ENCODE results near the gene RNF215.

Gene RNF215

GRCh38 chr22:30386960-30387827, at the start of gene RNF215:
TSS of gene RNF215 (minus strand) at chr22:30387411. CDS start at chr22:30387313, 98 bp downstream.
- DNase-seq, result peak; percentile 39

GRCh38 chr22:30436196-30436595, 49.0 kb upstream of the RNF215 start:
- no peak for DNase-seq

DNA sequence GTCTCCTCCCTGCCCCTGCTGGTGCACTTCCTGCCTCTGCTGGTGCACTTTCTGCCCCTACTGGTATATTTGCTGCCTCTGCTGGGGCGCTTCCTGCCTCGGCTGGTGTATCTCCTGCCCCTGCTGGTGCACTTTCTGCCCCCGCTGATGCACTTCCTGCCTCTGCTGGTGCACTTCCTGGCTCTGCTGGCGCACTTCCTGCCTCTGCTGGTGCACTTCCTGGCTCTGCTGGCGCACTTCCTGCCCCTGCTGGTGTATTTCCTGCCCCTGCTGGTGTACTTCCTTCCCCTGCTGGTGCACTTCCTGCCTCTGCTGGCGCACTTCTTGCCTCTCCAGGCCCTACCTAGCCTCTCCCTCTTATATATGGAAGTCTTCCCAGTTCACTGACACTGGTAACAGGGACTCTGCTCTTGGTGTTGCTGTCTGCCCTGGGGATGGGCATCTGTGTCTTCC, 48.5 kb upstream of the RNF215 start:
- DNase-seq, result no peak

- DNase-seq, result no peak
Observed at GRCh38 chr22:30434843-30435242, 47.6 kb upstream of the RNF215 start.

- DNase-seq, result no peak
Observed at GRCh38 chr22:30433773-30434172, 46.6 kb upstream of the RNF215 start.

- DNase-seq, result no peak
Observed at GRCh38 chr22:30433227-30433626, 46.0 kb upstream of the RNF215 start.

- no peak for DNase-seq
Observed at GRCh38 chr22:30432520-30432919, 45.3 kb upstream of the RNF215 start.

- no peak for DNase-seq
Observed at GRCh38 chr22:30432096-30432495, 44.9 kb upstream of the RNF215 start.

GRCh38 chr22:30430933-30431332, 43.7 kb upstream of the RNF215 start:
- no peak for DNase-seq

DNA sequence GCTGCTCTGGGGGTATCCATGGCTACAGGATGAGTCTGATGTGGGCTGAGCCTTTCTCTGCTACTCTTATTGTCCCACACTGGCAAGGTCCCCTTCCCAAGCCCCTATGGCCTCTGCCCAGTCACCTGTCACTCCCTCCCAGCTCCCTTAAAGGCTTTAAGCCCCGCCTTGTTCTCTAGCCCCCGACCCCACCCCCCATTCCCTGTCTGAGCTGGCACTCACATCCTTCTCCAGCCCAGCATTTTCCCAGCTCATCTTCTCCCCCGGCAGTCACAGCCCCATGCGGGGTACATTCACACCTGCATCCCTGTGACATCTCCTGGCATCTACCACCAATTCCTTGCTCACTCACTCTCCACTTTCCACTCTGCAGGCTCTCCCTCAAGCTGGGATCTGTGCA, 42.7 kb upstream of the RNF215 start:
- no peak for DNase-seq

GRCh38 chr22:30427871-30428270, 40.7 kb upstream of the RNF215 start:
- no peak for DNase-seq

- peak; percentile 63 for DNase-seq
Observed at GRCh38 chr22:30426388-30427353, 39.5 kb upstream of the RNF215 start.

DNA sequence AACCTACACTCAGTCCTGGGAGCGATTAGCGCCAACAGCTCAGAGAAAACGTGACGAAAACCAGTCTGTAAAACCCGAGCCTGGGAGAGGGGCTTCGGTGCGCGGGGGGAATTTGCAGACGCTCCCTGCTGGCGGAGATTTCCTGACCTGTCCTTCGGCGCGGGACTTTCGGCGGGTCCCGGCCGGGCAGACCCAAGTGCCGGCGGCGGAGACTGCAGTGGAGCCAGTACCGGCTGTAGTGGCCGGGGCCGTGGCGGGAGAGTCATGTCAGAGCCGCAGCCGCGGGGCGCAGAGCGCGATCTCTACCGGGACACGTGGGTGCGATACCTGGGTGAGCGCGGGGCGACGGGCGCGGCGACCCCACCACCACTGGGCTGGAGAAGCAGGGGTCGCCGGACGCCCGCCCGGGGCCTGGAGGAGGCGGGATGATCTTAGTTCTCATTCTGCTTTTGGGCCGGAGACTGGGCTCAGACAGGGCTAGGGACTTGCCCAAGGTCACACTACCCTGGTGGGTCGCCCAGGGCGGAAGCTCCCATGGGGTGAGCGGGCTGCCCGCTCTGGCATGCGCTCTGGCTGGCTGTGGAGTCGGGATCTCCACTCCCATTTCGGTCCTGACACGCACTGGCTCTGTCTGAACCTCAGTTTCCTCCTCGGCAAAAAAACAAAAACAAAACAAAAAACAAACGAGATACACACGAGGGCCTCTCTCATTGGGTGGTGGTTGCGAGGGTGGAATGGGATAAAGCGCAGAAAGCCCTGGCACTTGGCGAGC, 38.6 kb upstream of the RNF215 start, which contains the start of gene MTFP1:
TSS of gene MTFP1 (plus strand) at position 153 of the 772 bp plus-strand sequence. CDS start at position 265, 112 bp downstream.
- DNase-seq, result peak; percentile 12

- DNase-seq, result no peak
Observed at GRCh38 chr22:30425327-30425615, 38.1 kb upstream of the RNF215 start.

- DNase-seq, result no peak
Observed at GRCh38 chr22:30424534-30425326, 37.5 kb upstream of the RNF215 start.

- peak; percentile 98 for DNase-seq
Observed at GRCh38 chr22:30423959-30424533, 36.8 kb upstream of the RNF215 start.

DNA sequence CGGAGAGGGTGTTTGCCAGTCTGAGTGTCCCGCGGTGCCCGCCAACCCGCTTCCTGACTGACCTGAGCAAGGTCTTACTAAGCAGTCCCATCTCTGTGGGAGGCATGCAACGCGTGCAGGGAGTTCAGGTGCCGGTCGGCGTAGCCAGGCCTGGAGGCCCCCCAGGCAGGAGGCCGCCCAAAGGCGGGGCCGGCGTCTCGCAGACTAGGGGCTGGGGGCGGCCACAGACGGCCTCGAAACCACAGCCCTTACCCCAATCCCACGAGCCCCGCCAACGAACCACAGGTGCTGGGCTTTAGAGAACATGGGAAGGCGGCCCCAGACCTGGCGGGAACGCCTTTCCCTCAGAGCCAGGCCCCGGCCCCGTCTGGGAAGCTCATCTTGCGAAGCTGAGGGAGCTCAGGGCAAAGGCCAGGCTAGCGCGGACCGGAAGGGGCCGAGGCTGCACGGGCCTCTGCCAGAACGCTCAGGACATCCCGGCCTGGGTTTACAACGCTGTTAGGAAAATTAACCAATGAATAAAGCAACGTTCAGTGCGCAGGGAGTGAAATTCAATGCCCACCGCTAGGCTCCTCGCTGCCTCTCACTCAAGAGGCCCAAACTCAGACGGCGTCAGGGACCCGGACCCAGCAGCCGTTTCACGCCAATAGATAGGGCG, 36.2 kb upstream of the RNF215 start:
- no peak for DNase-seq

DNA sequence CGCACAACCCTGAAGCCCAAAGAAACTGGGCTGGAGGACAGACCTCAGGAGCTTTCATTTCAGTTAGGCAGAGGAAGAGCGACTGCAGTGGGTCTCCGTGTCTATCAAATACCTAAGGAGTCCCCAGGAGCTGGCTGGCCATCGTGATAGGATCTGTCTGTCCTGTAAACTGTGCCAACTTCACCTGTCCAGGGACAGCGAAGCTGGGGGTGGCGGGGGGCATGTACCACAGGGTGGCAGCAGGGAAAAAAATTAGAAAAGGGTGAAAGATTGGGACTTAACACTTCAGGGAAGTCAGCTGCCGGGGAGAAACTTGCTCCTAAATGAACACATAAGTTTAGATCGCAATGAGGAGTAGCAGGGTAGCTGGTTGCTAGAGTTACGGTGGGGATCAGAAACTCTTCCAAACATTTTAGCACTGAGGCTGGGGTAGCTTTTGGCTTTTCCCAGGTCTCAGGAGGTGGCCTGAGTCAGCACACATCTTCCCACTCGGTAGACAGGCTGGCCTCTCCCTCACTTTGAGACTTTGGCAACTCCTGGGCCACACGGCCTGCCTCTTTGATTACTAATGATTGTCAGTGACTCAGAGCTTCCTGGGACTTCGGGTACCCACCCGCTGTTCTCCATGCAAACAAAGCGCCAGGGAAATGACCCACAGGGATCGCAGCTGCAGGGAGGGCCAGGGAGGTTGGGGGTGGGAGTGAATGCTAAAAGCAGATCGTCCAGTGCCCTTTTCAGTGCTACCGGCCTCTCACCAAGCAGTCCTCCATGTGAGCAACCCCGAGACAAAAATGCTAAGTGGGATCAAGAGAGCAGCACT, 35.5 kb upstream of the RNF215 start:
- DNase-seq, result no peak

DNA sequence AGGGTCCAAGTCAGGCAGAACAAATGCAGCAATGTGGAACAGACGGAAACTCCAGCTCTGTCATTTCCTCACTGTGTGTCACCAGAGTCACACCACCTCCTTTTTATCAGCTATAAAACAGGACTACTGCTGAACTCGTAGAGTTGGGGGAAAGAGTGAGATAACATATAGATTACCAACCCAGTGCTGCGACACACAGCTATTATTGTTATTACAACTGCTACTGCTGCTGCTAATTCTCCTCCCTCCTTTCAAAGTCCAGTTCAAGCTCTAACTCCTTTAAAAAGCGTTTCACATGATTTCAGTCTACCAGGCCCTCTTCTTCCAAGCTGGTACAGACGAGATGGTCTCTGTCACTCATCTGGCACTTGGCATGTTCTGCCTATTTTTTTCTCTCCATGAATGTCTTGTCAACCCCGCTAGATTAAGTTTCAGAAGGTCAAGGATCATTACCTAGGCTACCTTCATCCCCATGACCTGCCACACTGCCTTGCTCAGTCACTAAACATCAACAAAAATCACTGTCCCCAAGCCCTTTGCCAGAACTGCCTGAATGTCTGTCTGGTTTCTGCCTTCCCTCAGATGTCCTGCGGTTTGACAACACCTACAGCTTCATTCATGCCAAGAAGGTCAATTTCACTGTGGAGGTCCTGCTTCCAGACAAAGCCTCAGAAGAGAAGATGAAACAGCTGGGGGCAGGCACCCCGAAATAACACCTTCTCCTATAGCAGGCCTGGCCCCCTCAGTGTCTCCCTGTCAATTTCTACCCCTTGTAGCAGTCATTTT, 34.7 kb upstream of the RNF215 start:
- no peak for DNase-seq
